ENCODE data around the gene PALLD. TPM values are rescaled to one million over a fixed set of nuclear protein-coding genes. Genes with fewer than 3 reads are reported as not detected.
A peak's percentile ranks its signal among the peaks of the same experiment; 100 is the strongest.
"Not testable (repeated sequence)": the region's sequence is repeated elsewhere in the genome, so short reads cannot be mapped to it uniquely, and the experiment has no call there.

Gene PALLD
- total RNA-seq, 1 donor from 2014 or later: 22.9 TPM

DNA sequence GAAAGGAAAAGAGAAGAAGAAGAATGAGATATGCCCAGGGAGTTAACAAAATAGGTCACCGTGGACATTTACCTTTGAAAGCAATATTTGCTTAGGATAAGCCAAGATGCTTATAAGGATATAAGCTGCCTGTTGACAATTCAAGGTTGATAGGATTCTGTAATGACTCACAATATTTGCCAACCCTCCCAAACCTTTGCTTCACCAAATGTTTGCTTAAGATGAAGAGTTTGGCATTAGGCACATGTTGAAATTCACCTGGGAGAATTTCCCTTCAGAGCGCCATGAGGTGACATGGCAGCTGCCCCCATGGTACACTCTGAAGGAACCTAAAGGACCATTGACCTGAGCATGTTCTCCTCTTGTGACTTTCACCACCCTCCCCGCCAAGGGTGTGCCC lies 4.6 kb downstream of the PALLD start:
- intact Hi-C loops (cut with micrococcal nuclease): no loop called here
- Mint-ChIP-seq H3K27me3 (ENCODE audit: insufficient read depth) (peaks cover 28% of the 10 kb centered on the region), H3K27ac (no peak overlapping the region), H3K4me1 (ENCODE audit: low read depth) (peaks cover 14% of the 10 kb centered on the region), H3K36me3 (ENCODE audit: low read depth) (peaks cover 2% of the 10 kb centered on the region), H3K9me3 (no peaks in the 10 kb centered on the region), H3K4me3 (no peak overlapping the region)
- no peak for DNase-seq (ENCODE audit: low spot score)

- no peak for DNase-seq (ENCODE audit: low spot score)
- intact Hi-C loops (cut with micrococcal nuclease): no loop called here
- Mint-ChIP-seq H3K27ac (no peak overlapping the region), H3K4me1 (ENCODE audit: low read depth) (peaks cover 14% of the 10 kb centered on the region), H3K27me3 (ENCODE audit: insufficient read depth) (peaks cover 25% of the 10 kb centered on the region), H3K4me3 (no peak overlapping the region), H3K9me3 (no peaks in the 10 kb centered on the region), H3K36me3 (ENCODE audit: low read depth) (peaks cover 2% of the 10 kb centered on the region)
Observed at GRCh38 chr4:168502861-168503260, 6.0 kb downstream of the PALLD start.

- H3K4me3 Mint-ChIP-seq: no peak overlapping the region
- no peaks in the 10 kb centered on the region for H3K9me3 Mint-ChIP-seq
- intact Hi-C loops (cut with micrococcal nuclease): no loop called here
- H3K27ac Mint-ChIP-seq: no peak overlapping the region
- H3K27me3 Mint-ChIP-seq (ENCODE audit: insufficient read depth): peaks cover 18% of the 10 kb centered on the region
- H3K36me3 Mint-ChIP-seq (ENCODE audit: low read depth): peaks cover 2% of the 10 kb centered on the region
- H3K4me1 Mint-ChIP-seq (ENCODE audit: low read depth): peaks cover 14% of the 10 kb centered on the region
- DNase-seq (ENCODE audit: low spot score): no peak
Observed at GRCh38 chr4:168503652-168504362, 7.0 kb downstream of the PALLD start.

GRCh38 chr4:168504526-168504925 lies 7.7 kb downstream of the PALLD start:
- Mint-ChIP-seq H3K9me3 (no peaks in the 10 kb centered on the region), H3K4me3 (no peak overlapping the region), H3K4me1 (ENCODE audit: low read depth) (peaks cover 18% of the 10 kb centered on the region), H3K27me3 (ENCODE audit: insufficient read depth) (peaks cover 18% of the 10 kb centered on the region), H3K27ac (no peak overlapping the region), H3K36me3 (ENCODE audit: low read depth) (peaks cover 2% of the 10 kb centered on the region)
- DNase-seq (ENCODE audit: low spot score): no peak
- intact Hi-C loops (cut with micrococcal nuclease): no loop called here

GRCh38 chr4:168506014-168506413 lies 9.2 kb downstream of the PALLD start:
- peaks cover 18% of the 10 kb centered on the region for H3K27me3 Mint-ChIP-seq (ENCODE audit: insufficient read depth)
- H3K27ac Mint-ChIP-seq: no peak overlapping the region
- H3K4me1 Mint-ChIP-seq (ENCODE audit: low read depth): peaks cover 26% of the 10 kb centered on the region
- DNase-seq (ENCODE audit: low spot score): no peak
- no peaks in the 10 kb centered on the region for H3K9me3 Mint-ChIP-seq
- H3K36me3 Mint-ChIP-seq (ENCODE audit: low read depth): peaks cover 2% of the 10 kb centered on the region
- H3K4me3 Mint-ChIP-seq: no peak overlapping the region
- intact Hi-C loops (cut with micrococcal nuclease): no loop called here

GRCh38 chr4:168507178-168507815 lies 10.4 kb downstream of the PALLD start:
- H3K9me3 Mint-ChIP-seq: no peaks in the 10 kb centered on the region
- DNase-seq (ENCODE audit: low spot score): no peak
- no peak overlapping the region for H3K4me3 Mint-ChIP-seq
- no peak overlapping the region for H3K27ac Mint-ChIP-seq
- H3K36me3 Mint-ChIP-seq (ENCODE audit: low read depth): peaks cover 2% of the 10 kb centered on the region
- H3K4me1 Mint-ChIP-seq (ENCODE audit: low read depth): peaks cover 38% of the 10 kb centered on the region
- intact Hi-C loops (cut with micrococcal nuclease): no loop called here
- H3K27me3 Mint-ChIP-seq (ENCODE audit: insufficient read depth): peaks cover 14% of the 10 kb centered on the region

- intact Hi-C loops (cut with micrococcal nuclease): loop anchor here (1.0 kb wide), 1 partner anchor 190 kb away; the partner anchor contains the start of gene DDX60
- H3K36me3 Mint-ChIP-seq (ENCODE audit: low read depth): peaks cover 2% of the 10 kb centered on the region
- H3K4me3 Mint-ChIP-seq: no peak overlapping the region
- peaks cover 13% of the 10 kb centered on the region for H3K27me3 Mint-ChIP-seq (ENCODE audit: insufficient read depth)
- no peak for DNase-seq (ENCODE audit: low spot score)
- H3K27ac Mint-ChIP-seq: no peak overlapping the region
- no peaks in the 10 kb centered on the region for H3K9me3 Mint-ChIP-seq
- H3K4me1 Mint-ChIP-seq (ENCODE audit: low read depth): peaks cover 37% of the 10 kb centered on the region
Observed at GRCh38 chr4:168508683-168509082, 11.8 kb downstream of the PALLD start.

DNA sequence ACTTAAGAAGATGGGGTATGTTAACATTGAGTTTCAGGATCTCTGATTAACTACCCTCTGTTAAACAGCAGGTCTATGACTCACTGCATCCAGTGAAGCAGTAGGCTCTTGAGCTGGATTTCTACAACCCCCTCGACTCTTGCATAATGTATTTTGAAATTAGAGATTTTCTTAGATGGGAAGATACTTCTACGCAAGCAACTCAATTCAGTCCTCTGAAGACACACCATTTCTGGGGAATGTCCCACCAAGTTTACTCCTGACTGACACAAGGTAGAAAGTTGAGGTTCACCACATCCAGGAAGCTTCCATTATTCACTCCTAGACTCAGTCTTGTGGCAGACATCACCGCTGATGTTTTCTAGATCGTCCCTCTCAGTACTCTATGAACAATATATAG lies 12.9 kb downstream of the PALLD start:
- peak overlapping the region; percentile 16 for H3K4me3 Mint-ChIP-seq
- peak; percentile 57 for DNase-seq (ENCODE audit: low spot score)
- H3K27ac Mint-ChIP-seq: peak overlapping the region; percentile 47
- no peaks in the 10 kb centered on the region for H3K9me3 Mint-ChIP-seq
- no peaks in the 10 kb centered on the region for H3K36me3 Mint-ChIP-seq (ENCODE audit: low read depth)
- intact Hi-C loops (cut with micrococcal nuclease): loop anchor here (1.0 to 10.0 kb wide), 10 partner anchors 28 to 1113 kb away; partner anchors contain the start of genes CLCN3 and DDX60
- peaks cover 32% of the 10 kb centered on the region for H3K4me1 Mint-ChIP-seq (ENCODE audit: low read depth)
- H3K27me3 Mint-ChIP-seq (ENCODE audit: insufficient read depth): peaks cover 9% of the 10 kb centered on the region

GRCh38 chr4:168511780-168512489 lies 15.1 kb downstream of the PALLD start:
- DNase-seq (ENCODE audit: low spot score): peak; percentile 55
- peak overlapping the region; percentile 38 for H3K27ac Mint-ChIP-seq
- intact Hi-C loops (cut with micrococcal nuclease): loop anchor here (1.0 to 10.0 kb wide), 8 partner anchors 73 to 1110 kb away; partner anchors contain the start of gene CLCN3
- no peak overlapping the region for H3K4me3 Mint-ChIP-seq
- H3K4me1 Mint-ChIP-seq (ENCODE audit: low read depth): peaks cover 32% of the 10 kb centered on the region
- no peaks in the 10 kb centered on the region for H3K9me3 Mint-ChIP-seq
- H3K27me3 Mint-ChIP-seq (ENCODE audit: insufficient read depth): peaks cover 13% of the 10 kb centered on the region
- no peaks in the 10 kb centered on the region for H3K36me3 Mint-ChIP-seq (ENCODE audit: low read depth)

- H3K27ac Mint-ChIP-seq; H3K9me3 Mint-ChIP-seq; H3K4me3 Mint-ChIP-seq; DNase-seq (ENCODE audit: low spot score); H3K36me3 Mint-ChIP-seq (ENCODE audit: low read depth): not testable (repeated sequence)
- intact Hi-C loops (cut with micrococcal nuclease): loop anchor here (1.0 to 10.0 kb wide), 6 partner anchors 211 to 1108 kb away; partner anchors contain the start of gene CLCN3
- Mint-ChIP-seq H3K27me3 (ENCODE audit: insufficient read depth) (peaks cover 16% of the 10 kb centered on the region), H3K4me1 (ENCODE audit: low read depth) (peaks cover 32% of the 10 kb centered on the region)
Observed at GRCh38 chr4:168513826-168514225, 17.0 kb downstream of the PALLD start.

GRCh38 chr4:168514249-168514852 lies 17.5 kb downstream of the PALLD start:
- H3K9me3 Mint-ChIP-seq: no peaks in the 10 kb centered on the region
- no peak overlapping the region for H3K27ac Mint-ChIP-seq
- H3K27me3 Mint-ChIP-seq (ENCODE audit: insufficient read depth): peaks cover 16% of the 10 kb centered on the region
- no peak for DNase-seq (ENCODE audit: low spot score)
- no peaks in the 10 kb centered on the region for H3K36me3 Mint-ChIP-seq (ENCODE audit: low read depth)
- H3K4me1 Mint-ChIP-seq (ENCODE audit: low read depth): peaks cover 30% of the 10 kb centered on the region
- no peak overlapping the region for H3K4me3 Mint-ChIP-seq
- intact Hi-C loops (cut with micrococcal nuclease): loop anchor here (1.0 to 10.0 kb wide), 6 partner anchors 210 to 1108 kb away; partner anchors contain the start of gene CLCN3

DNA sequence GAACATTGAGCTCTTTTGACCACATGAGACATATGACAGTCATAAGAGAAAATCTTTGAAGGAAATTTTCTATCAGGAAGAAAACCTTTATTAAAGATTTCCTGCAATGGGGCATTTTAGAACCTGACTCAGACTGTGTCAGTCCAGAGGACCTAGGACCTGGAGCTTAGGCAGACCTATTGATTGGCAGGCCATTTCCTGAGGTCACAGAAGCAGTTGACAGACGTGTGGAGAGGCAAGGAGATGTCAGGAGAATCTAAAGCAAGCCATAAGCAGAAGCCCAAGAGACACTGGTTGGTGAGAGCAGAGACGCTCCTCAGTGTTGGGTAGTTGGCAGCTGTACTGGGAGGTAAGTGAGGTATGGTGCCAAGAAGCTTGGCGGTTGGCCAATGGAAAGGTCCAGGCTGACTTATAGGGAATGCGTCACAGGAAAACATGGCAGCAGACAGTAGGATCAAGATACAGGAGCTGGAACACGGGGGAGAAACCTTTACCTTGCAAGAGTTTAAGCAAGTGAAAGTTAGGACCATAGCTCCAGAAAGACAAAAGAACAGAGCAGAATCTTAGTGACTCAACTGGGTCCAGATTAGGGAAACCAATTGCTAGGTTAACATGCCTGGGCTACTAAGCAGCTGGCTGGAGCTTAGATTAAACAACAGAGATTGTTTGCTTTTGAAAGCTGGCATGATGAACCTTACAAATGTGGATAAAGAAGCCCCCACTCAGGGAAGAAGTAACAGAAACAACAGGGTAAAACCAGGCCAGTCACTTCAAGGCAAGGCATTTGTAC lies 18.6 kb downstream of the PALLD start:
- Mint-ChIP-seq H3K27ac (no peak overlapping the region), H3K9me3 (no peaks in the 10 kb centered on the region), H3K27me3 (ENCODE audit: insufficient read depth) (peaks cover 16% of the 10 kb centered on the region), H3K36me3 (ENCODE audit: low read depth) (no peaks in the 10 kb centered on the region), H3K4me1 (ENCODE audit: low read depth) (peaks cover 20% of the 10 kb centered on the region), H3K4me3 (no peak overlapping the region)
- DNase-seq (ENCODE audit: low spot score): no peak
- intact Hi-C loops (cut with micrococcal nuclease): loop anchor here (10.0 kb wide), 2 partner anchors 209 to 899 kb away; no protein-coding TSS in a partner anchor

All from activated T-helper 1 cell treated with anti-CD3 and anti-CD28 coated beads, Interleukin-12 subunit alpha, Interleukin-12 subunit beta, Interleukin-2, Interleukin-4 antibody, amounts not matched to agents 30 ng/mL and 10 ng/mL and 1 ng/mL, durations not matched to agents 14 hours and 24 hours and 36 hours (primary cell).